Stimulated activated CD4-positive, alpha-beta T cell treated with anti-CD3 and anti-CD28 coated beads, TNF-alpha, amount 100 ng/mL, for 4 hours (primary cell): ENCODE data around the gene EMILIN3.
"Not testable (repeated sequence)": the region's sequence is repeated elsewhere in the genome, so short reads cannot be mapped to it uniquely, and the experiment has no call there.

Experiments
- DNase-seq, 3 experiments: peaks; one replicate each; pipeline ENCODE4 v3.0.0-alpha.2; 2020; ENCODE audit warnings: low read depth in 3 of 3

The EMILIN3 gene

DNA sequence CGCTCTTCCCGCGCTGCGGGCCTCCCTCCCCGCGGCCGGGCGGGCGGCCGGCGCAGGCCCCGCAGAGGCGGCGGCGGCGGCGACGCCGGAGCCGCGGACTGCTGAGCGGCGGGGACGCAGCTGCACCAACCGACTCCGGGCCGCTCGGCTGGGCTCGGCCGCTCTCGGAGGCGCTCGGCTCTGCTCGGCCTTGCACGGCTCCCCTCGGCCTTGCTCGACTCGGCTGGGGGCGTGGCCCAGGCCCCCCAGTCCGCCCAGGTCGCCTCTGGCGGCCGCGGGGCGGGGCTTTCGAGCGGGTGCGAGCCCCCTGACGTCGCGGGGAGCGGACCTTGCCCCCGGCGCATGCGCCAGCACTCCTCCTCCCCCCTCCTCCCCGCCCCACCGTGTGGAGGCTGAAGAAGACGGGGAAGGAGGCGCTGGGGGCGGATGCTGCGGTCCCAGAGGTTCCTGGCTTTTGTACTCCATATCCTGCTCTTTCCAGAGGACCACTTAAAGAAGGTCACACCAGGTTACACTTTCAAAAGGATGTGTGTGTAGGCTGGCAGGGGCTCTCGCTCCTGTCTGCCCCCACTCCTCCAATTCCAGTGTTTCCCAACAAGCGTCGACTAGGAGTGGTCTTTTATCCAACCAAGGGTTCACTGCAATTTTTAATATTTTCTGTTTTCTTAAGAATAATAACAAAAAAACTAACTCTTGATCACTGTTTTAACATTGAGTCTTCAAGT, 48.9 kb downstream of the EMILIN3 start, which contains the start of gene ZHX3:
Gene ZHX3 (minus strand): TSS at position 186 of the 725 bp plus-strand sequence. CDS start 112,815 bp downstream, outside the sequence.
- peak; percentile 91 to 96 (median 93) for DNase-seq

DNA sequence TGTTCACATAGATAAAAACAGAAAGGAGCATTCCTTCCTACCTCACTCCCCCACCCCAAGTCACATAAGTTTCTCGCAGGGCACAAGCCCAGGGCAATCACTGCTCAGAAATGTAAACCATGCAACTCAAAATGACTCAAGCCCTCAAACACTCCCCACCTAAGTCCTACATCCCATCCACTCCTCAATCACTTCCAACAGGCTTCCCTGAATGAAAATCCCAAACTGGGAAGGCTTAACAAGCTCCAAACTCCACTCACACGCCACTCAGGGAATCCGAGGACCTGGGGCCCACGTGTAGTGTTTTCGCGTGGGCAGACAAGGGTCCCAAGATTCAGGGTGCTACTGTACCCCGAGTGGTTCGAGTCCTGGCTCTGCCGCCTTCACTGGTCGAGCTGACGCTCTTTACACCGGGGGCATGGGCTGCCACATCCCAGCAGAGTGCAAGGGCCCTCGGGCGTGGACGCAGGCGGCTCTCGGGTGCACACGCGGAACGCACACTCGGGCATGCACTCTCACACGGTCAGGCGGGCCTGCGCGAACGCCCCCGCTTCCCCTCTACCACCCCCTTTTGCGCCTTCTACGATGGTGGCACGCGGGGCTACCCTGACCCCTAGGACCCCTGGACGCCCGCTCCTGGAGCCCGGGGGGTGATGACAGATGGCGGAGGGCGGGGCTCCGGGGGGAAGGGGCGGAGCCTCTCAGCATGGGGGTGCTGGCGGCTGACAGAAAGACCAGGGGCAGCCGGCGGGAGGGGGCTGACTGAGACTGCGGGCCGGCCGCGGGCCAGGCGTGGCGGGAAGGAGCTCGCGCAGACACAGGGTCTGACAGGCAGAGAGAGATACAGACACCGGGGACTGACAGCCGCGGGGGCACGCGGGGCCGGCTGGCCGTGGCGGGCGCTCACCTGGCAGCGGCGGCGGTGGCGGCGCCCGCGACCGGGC, 49.7 kb downstream of the EMILIN3 start:
- DNase-seq, result peak; percentile 66 to 80 (median 69)

DNA sequence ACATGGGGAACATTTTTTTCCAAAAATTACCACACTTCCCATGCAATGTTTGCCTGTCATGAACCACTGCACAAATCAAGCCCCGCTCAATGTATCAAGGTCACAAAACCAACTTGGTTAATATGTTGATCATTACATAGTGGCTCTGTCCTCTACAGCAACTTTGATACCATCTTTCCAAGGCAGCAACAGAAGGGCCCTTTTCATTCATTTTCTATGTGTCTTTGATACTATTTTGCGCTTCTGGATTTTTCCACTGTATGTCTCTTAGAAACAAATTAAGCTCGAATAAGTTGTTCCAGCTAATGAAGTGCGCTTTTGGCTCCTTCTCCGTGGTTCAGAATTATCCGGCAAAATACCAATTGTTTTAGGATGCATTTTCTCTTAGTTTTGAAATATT, 50.6 kb downstream of the EMILIN3 start:
- DNase-seq, result no peak

DNA sequence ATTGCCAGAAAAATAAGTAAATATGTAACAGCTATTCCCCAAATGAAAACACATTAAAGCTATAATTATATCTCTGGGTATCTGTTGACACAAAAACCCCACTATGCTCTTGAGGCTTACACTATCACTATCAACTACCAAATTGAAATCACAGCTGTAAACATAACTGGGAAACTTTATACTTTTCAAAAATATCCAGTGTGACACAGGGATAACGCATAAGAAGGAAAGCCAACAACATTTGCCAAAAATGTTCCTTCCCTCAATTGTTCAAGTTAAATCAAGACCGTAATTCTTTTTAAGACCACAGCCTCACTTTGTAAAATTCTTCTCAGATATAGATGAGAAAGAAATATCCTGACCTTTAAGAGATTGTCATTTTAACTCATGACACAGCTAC, 52.2 kb downstream of the EMILIN3 start:
- no peak for DNase-seq

DNA sequence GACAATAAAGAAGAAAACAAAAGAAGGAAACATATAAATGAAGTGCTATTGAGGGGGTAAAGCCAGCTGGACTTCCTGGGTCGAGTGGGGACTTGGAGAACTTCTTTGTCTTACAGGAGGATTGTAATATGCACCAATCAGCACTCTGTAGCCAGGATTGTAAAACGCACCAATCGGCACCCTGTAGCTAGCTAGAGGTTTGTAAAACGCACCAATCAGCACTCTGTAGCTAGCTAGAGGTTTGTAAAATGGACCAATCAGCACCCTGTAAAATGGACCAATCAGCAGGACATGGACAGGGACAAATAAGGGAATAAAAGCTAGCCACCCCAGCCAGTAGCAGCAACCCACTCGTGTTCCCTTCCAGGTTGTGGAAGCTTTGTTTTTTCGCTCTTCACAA, 54.6 kb downstream of the EMILIN3 start:
- DNase-seq, result not testable (repeated sequence)
